Keratinocyte (primary cell): ENCODE data around the gene BLNK. TPM values are rescaled to one million over a fixed set of nuclear protein-coding genes. Genes with fewer than 3 reads are reported as not detected.

Source experiments
- DNase-seq: peaks from one replicate; pipeline ENCODE4 v3.0.0-alpha.2; 2011; ENCODE audit warnings: low read depth, missing footprints, low spot score
- FAIRE-seq: peaks from 2 replicates; lab custom pipeline; 2011; peaks lifted over from hg19 to GRCh38; lab: Jason Lieb, UNC
- H2AFZ ChIP-seq: 2 replicates; pipeline ENCODE4 v1.6.0; 2012; ENCODE audit warnings: low read length, control low read depth, inconsistent platforms; ENCODE audit not compliant: control insufficient read depth
- H3K27ac ChIP-seq: 2 replicates; pipeline ENCODE4 v1.5.1; 2011; ENCODE audit warnings: low read length; ENCODE audit not compliant: control insufficient read depth, insufficient read depth
- H3K27me3 ChIP-seq: 3 replicates; pipeline ENCODE4 v1.6.0; 2011; ENCODE audit warnings: low read length; ENCODE audit not compliant: control insufficient read depth, insufficient read depth; ENCODE audit errors: extremely low read depth
- H3K36me3 ChIP-seq, 2 experiments: 2 replicates in 1 of 2; 3 replicates in 1 of 2; pipeline ENCODE4 v1.5.1; 2011; ENCODE audit warnings: low read length in 2 of 2, mild to moderate bottlenecking in 1 of 2; ENCODE audit not compliant: control insufficient read depth in 2 of 2, insufficient read depth in 2 of 2; ENCODE audit errors: extremely low read depth in 1 of 2
- H3K4me1 ChIP-seq: 3 replicates; pipeline ENCODE4 v1.5.1; 2011; ENCODE audit warnings: low read length; ENCODE audit not compliant: control insufficient read depth, insufficient read depth; ENCODE audit errors: extremely low read depth
- H3K4me2 ChIP-seq: 3 replicates; pipeline ENCODE4 v1.6.0; 2011; ENCODE audit warnings: low read depth, low read length; ENCODE audit not compliant: control insufficient read depth, insufficient read depth; ENCODE audit errors: extremely low read depth
- H3K4me3 ChIP-seq, 3 experiments: fragments of 200-600 bp in 1 of 3; sonication (generic) in 1 of 3; 2 replicates in 2 of 3; 3 replicates in 1 of 3; pipeline ENCODE4 v1.5.1; 2011 to 2016; ENCODE audit warnings: low read length in 3 of 3, mild to moderate bottlenecking in 3 of 3, control low read depth in 2 of 3, inconsistent platforms in 1 of 3, low read depth in 1 of 3, mixed read lengths in 1 of 3, mixed run types in 1 of 3, moderate library complexity in 1 of 3; ENCODE audit not compliant: control insufficient read depth in 2 of 3, insufficient read depth in 2 of 3; ENCODE audit errors: extremely low read depth in 1 of 3
- H3K79me2 ChIP-seq: 2 replicates; pipeline ENCODE4 v1.6.0; 2012; ENCODE audit warnings: low read length; ENCODE audit not compliant: control insufficient read depth, insufficient read depth
- H3K9ac ChIP-seq: 3 replicates; pipeline ENCODE4 v1.6.0; 2011; ENCODE audit warnings: low read length; ENCODE audit not compliant: control insufficient read depth, insufficient read depth; ENCODE audit errors: extremely low read depth
- H3K9me1 ChIP-seq: 3 replicates; pipeline ENCODE4 v1.6.0; 2011; ENCODE audit warnings: low read length; ENCODE audit not compliant: control insufficient read depth, insufficient read depth; ENCODE audit errors: extremely low read depth
- H3K9me3 ChIP-seq: 2 replicates; pipeline ENCODE4 v1.5.1; 2012; ENCODE audit warnings: low read depth, low read length; ENCODE audit not compliant: control insufficient read depth
- H4K20me1 ChIP-seq: 3 replicates; pipeline ENCODE4 v1.6.0; 2011; ENCODE audit warnings: low read length; ENCODE audit not compliant: control insufficient read depth, insufficient read depth; ENCODE audit errors: extremely low read depth
- EZH2 ChIP-seq: IDR thresholded peaks from one replicate; pipeline ENCODE4 v1.6.1; 2012; ENCODE audit warnings: inconsistent platforms, mild to moderate bottlenecking, low read length, moderate library complexity
- dilution Hi-C: fragments of 300-500 bp; cut with MboI; formaldehyde crosslinking; loops from one replicate; pipeline ENCODE4 v1.7.0; 2020; ENCODE audit warnings: low sequenced_read_pairs; ENCODE audit not compliant: extremely low pct_ligation_motif_present
- polyA plus RNA-seq, 5 experiments: library from polyadenylated mRNA; depleted of rRNA in 3 of 5; stranded (reverse) in 3 of 5; stranded (forward) in 1 of 5; unstranded in 1 of 5; fragments of >200 nt; gene quantifications; 1 replicate in 1 of 5; 2 replicates in 3 of 5; 3 replicates in 1 of 5; pipeline versions ENCODE4 v1.2.1 to v1.2.3, GENCODE V29; 2011 to 2012; ENCODE audit warnings: missing spikeins in 2 of 5, low read depth in 1 of 5, low replicate concordance in 1 of 5
- TF ChIP-seq, protein P1 (sequence below), 3 experiments: IDR thresholded peaks in 1 of 3; conservative IDR thresholded peaks in 1 of 3; optimal IDR thresholded peaks in 1 of 3; 2 replicates in 2 of 3; 3 replicates in 1 of 3; pipeline versions ENCODE3 to v1.5.1; 2011; ENCODE audit warnings: low read length in 3 of 3, mild to moderate bottlenecking in 3 of 3, moderate library complexity in 2 of 3, control low read depth in 1 of 3, inconsistent platforms in 1 of 3; ENCODE audit not compliant: insufficient read depth in 2 of 3; ENCODE audit errors: extremely low read depth in 1 of 3

Gene BLNK
- polyA plus RNA-seq, 1 donor (not counting 4 experiments of a cell fraction or from before 2014, with no cell fraction given), result 2.2 TPM

DNA sequence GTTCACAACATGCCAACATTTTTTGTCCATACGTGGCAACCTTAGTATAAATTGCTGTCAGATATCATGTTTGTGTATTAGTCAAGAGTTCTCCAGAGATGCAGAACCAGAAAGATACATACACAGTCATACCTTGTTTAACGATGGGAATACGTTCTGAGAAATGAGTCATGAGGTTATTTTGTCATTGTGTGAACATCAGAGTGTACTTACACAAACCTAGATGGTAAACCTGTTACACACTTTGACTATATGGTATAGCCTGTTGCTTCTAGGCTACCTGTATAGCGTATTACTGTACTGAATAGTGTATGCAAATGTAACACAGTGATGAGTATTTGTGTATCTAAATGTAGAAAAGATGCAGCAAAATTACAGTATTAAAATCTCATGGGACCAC lies 118.9 kb downstream of the BLNK start:
- no peaks in the 10 kb centered on the region for H3K9me1 ChIP-seq
- H3K4me2 ChIP-seq, result no peak overlapping the region
- H2AFZ ChIP-seq, result no peak overlapping the region
- no peak overlapping the region for H3K4me3 ChIP-seq
- no peaks in the 10 kb centered on the region for H3K27me3 ChIP-seq
- TF ChIP-seq, protein P1, sequence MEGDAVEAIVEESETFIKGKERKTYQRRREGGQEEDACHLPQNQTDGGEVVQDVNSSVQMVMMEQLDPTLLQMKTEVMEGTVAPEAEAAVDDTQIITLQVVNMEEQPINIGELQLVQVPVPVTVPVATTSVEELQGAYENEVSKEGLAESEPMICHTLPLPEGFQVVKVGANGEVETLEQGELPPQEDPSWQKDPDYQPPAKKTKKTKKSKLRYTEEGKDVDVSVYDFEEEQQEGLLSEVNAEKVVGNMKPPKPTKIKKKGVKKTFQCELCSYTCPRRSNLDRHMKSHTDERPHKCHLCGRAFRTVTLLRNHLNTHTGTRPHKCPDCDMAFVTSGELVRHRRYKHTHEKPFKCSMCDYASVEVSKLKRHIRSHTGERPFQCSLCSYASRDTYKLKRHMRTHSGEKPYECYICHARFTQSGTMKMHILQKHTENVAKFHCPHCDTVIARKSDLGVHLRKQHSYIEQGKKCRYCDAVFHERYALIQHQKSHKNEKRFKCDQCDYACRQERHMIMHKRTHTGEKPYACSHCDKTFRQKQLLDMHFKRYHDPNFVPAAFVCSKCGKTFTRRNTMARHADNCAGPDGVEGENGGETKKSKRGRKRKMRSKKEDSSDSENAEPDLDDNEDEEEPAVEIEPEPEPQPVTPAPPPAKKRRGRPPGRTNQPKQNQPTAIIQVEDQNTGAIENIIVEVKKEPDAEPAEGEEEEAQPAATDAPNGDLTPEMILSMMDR (optimal IDR thresholded peaks at IDR 0.05 in 1 of 3, IDR thresholded peaks at IDR 0.05 in 1 of 3, conservative IDR thresholded peaks at IDR 0.05 in 1 of 3; ENCODE audit: extremely low read depth in 1 of 3, insufficient read depth in 2 of 3, low read length in 3 of 3), result no peak
- TF ChIP-seq EZH2, result no peak
- H3K27ac ChIP-seq, result no peak overlapping the region
- H3K9ac ChIP-seq, result no peak overlapping the region
- no peaks in the 10 kb centered on the region for H3K9me3 ChIP-seq
- no peak for DNase-seq
- H3K36me3 ChIP-seq, result peaks cover 11 to 12% of the 10 kb centered on the region in 2 experiments
- dilution Hi-C loops, result no loop called here
- peaks cover 2% of the 10 kb centered on the region for H3K4me1 ChIP-seq
- FAIRE-seq, result no peak
- H3K79me2 ChIP-seq, result no peaks in the 10 kb centered on the region
- no peaks in the 10 kb centered on the region for H4K20me1 ChIP-seq

Other genes with a start within 250 kb of the BLNK start
- 6.5 to 8.2 TPM (median 7.8 TPM) in 3 replicates for gene CCNJ, start 228.0 kb downstream of the BLNK start, polyA plus RNA-seq
- gene ZNF518A, start 141.3 kb downstream of the BLNK start, polyA plus RNA-seq, result 4.7 to 10.0 TPM (median 6.4 TPM) in 3 replicates
- gene DNTT, start 32.9 kb upstream of the BLNK start, polyA plus RNA-seq, result not detected in 3 replicates
- not detected in 3 replicates for gene OPALIN, start 87.4 kb upstream of the BLNK start, polyA plus RNA-seq
- 0.48 to 1.6 TPM (median 0.83 TPM) in 3 replicates for gene TLL2, start 242.4 kb upstream of the BLNK start, polyA plus RNA-seq